Heart left ventricle (tissue), 13 donors: Measurements from ENCODE around the gene MST1R.

ENCODE experiments used
- POLR2A ChIP-seq, 2 donors: fragments of 450-650 bp; IDR thresholded peaks; one replicate each; pipeline ENCODE4 v1.6.1; 2017; ENCODE audit warnings: antibody characterized with exemption in 2 of 2, mild to moderate bottlenecking in 2 of 2, moderate library complexity in 2 of 2
- TF ChIP-seq, protein P1 (sequence below), 12 donors: fragments of 200-600 bp; sonication (generic) in 4 of 12; IDR thresholded peaks; one replicate each; pipeline versions ENCODE4 v1.5.0 to v1.8.0; 2018 to 2022; ENCODE audit warnings: antibody characterized with exemption in 12 of 12, mild to moderate bottlenecking in 5 of 12
- donor health status: ischemic (EF 13 %, LVEDD 7.1; RV severe dilation, severe dysfunction).
- donor health status: DM: no; HTN: yes; CAD: no.
- donor health status: DM: no; HTN: no; CAD: no.
- donor health status: ischemic (EF 25% LVEDD 6.9; RV normal size, moderate dysfunction).
- donor health status: ischemic (EF 25% LVEDD 5.7; RV mildly dilated, moderate dysfunction).
- donor health status: ischemic (EF 35%, LVEDD 5.7; RV mildly dilated, moderate dysfunction).
- donor health status: nonischemic (EF 11% LVEDD 7.7; RV severe dilation, severe dysfunction).
- donor health status: DM: yes; HTN: yes; CAD: no.
- donor health status: PGD.
- donor health status: ischemic (EF 29% LVEDD 5.4; RV normal size, mild dysfunction).
- donor health status: nonischemic (EF 23%, LVEDD 6.1; RV moderate dilation, normal function).

- TF ChIP-seq POLR2A (IDR thresholded peaks at IDR 0.05), result peak in 1 of 2 donors; percentile 83
- TF ChIP-seq, protein P1, sequence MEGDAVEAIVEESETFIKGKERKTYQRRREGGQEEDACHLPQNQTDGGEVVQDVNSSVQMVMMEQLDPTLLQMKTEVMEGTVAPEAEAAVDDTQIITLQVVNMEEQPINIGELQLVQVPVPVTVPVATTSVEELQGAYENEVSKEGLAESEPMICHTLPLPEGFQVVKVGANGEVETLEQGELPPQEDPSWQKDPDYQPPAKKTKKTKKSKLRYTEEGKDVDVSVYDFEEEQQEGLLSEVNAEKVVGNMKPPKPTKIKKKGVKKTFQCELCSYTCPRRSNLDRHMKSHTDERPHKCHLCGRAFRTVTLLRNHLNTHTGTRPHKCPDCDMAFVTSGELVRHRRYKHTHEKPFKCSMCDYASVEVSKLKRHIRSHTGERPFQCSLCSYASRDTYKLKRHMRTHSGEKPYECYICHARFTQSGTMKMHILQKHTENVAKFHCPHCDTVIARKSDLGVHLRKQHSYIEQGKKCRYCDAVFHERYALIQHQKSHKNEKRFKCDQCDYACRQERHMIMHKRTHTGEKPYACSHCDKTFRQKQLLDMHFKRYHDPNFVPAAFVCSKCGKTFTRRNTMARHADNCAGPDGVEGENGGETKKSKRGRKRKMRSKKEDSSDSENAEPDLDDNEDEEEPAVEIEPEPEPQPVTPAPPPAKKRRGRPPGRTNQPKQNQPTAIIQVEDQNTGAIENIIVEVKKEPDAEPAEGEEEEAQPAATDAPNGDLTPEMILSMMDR (IDR thresholded peaks at IDR 0.05), result peak in 3 of 12 donors; percentile 8 to 26 (median 21)
These were observed 36.4 kb upstream of the MST1R start, which contains the start of gene RBM6 for GRCh38 chr3:49939858-49940666.
